ENCODE measurements around the gene DIPK1A. TPM values are rescaled to one million over a fixed set of nuclear protein-coding genes. Genes with fewer than 3 reads are reported as not detected.

Gene DIPK1A
- total RNA-seq, 1 donor from 2014 or later, result 5.0 TPM

- H3K4me1 ChIP-seq, result no peaks in the 10 kb centered on the region
- no peak for DNase-seq
- H3K4me3 ChIP-seq, result no peak overlapping the region
- TF ChIP-seq CTCF (IDR thresholded peaks at IDR 0.05; ENCODE audit: borderline replicate concordance), result no peak
- H3K36me3 ChIP-seq, result no peaks in the 10 kb centered on the region
- H3K27ac ChIP-seq (replicated peaks), result no peak overlapping the region
- intact Hi-C loops (cut with micrococcal nuclease), result no loop called here
- no peaks in the 10 kb centered on the region for H3K27me3 ChIP-seq (ENCODE audit: low read depth)
- H3K9me3 ChIP-seq (replicated peaks), result no peaks in the 10 kb centered on the region
Measured at GRCh38 chr1:92879316-92879968, 81.8 kb downstream of the DIPK1A start.

- Histone ChIP-seq H3K4me3 (no peak overlapping the region), H3K36me3 (peaks cover 3% of the 10 kb centered on the region), H3K4me1 (no peaks in the 10 kb centered on the region), H3K9me3 (replicated peaks) (peaks cover under 1% of the 10 kb centered on the region), H3K27me3 (ENCODE audit: low read depth) (no peaks in the 10 kb centered on the region), H3K27ac (replicated peaks) (no peak overlapping the region)
- intact Hi-C loops (cut with micrococcal nuclease), result no loop called here
- no peak for TF ChIP-seq CTCF (IDR thresholded peaks at IDR 0.05; ENCODE audit: borderline replicate concordance)
- DNase-seq, result no peak
Measured at GRCh38 chr1:92877792-92878191, 83.5 kb downstream of the DIPK1A start.

- Histone ChIP-seq H3K27ac (replicated peaks) (no peak overlapping the region), H3K27me3 (ENCODE audit: low read depth) (no peaks in the 10 kb centered on the region), H3K4me1 (no peaks in the 10 kb centered on the region), H3K9me3 (replicated peaks) (peaks cover 6% of the 10 kb centered on the region), H3K4me3 (no peak overlapping the region), H3K36me3 (peaks cover 7% of the 10 kb centered on the region)
- intact Hi-C loops (cut with micrococcal nuclease), result no loop called here
- no peak for DNase-seq
- TF ChIP-seq CTCF (IDR thresholded peaks at IDR 0.05; ENCODE audit: borderline replicate concordance), result no peak
Measured at GRCh38 chr1:92877081-92877711, 84.1 kb downstream of the DIPK1A start.

GRCh38 chr1:92876351-92876750 is 84.9 kb downstream of the DIPK1A start:
- no peak overlapping the region for H3K4me3 ChIP-seq
- no peaks in the 10 kb centered on the region for H3K4me1 ChIP-seq
- H3K9me3 ChIP-seq (replicated peaks), result peaks cover 10% of the 10 kb centered on the region
- intact Hi-C loops (cut with micrococcal nuclease), result no loop called here
- no peak for TF ChIP-seq CTCF (IDR thresholded peaks at IDR 0.05; ENCODE audit: borderline replicate concordance)
- H3K27ac ChIP-seq (replicated peaks), result no peak overlapping the region
- DNase-seq, result no peak
- H3K27me3 ChIP-seq (ENCODE audit: low read depth), result no peaks in the 10 kb centered on the region
- peaks cover 7% of the 10 kb centered on the region for H3K36me3 ChIP-seq

- no peaks in the 10 kb centered on the region for H3K4me1 ChIP-seq
- peaks cover 7% of the 10 kb centered on the region for H3K36me3 ChIP-seq
- no peak for TF ChIP-seq CTCF (IDR thresholded peaks at IDR 0.05; ENCODE audit: borderline replicate concordance)
- peaks cover 10% of the 10 kb centered on the region for H3K9me3 ChIP-seq (replicated peaks)
- no peaks in the 10 kb centered on the region for H3K27me3 ChIP-seq (ENCODE audit: low read depth)
- no peak overlapping the region for H3K27ac ChIP-seq (replicated peaks)
- DNase-seq, result no peak
- intact Hi-C loops (cut with micrococcal nuclease), result no loop called here
- no peak overlapping the region for H3K4me3 ChIP-seq
Measured at GRCh38 chr1:92874987-92875386, 86.3 kb downstream of the DIPK1A start.

Measured in left ventricle myocardium inferior (tissue), 1 donor.